ENCODE data around the gene SSTR4. TPM values are rescaled to one million over a fixed set of nuclear protein-coding genes. Genes with fewer than 3 reads are reported as not detected.
A peak's percentile ranks its signal among the peaks of the same experiment; 100 is the strongest.

Gene SSTR4
- total RNA-seq, 2 experiments from 2014 or later = not detected

GRCh38 chr20:23036371-23036770 is 1.3 kb downstream of the SSTR4 start:
- no peak for DNase-seq
- H3K9me3 Mint-ChIP-seq = no peaks in the 10 kb centered on the region
- ChIA-PET CTCF (no interaction called here), POLR2A (no interaction called here)
- H3K4me1 Mint-ChIP-seq (ENCODE audit: low read depth) = no peaks in the 10 kb centered on the region
- no peaks in the 10 kb centered on the region for H3K36me3 Mint-ChIP-seq
- peaks cover 19% of the 10 kb centered on the region for H3K27me3 Mint-ChIP-seq
- no peak overlapping the region for H3K4me3 Mint-ChIP-seq
- intact Hi-C loops (cut with micrococcal nuclease) = no loop called here
- no peak overlapping the region for H3K27ac Mint-ChIP-seq

GRCh38 chr20:23037017-23037481 is 1.9 kb downstream of the SSTR4 start:
- no peak overlapping the region for H3K27ac Mint-ChIP-seq
- POLR2A ChIA-PET = no interaction called here
- H3K4me3 Mint-ChIP-seq = no peak overlapping the region
- no peak for DNase-seq
- H3K4me1 Mint-ChIP-seq (ENCODE audit: low read depth) = no peaks in the 10 kb centered on the region
- H3K9me3 Mint-ChIP-seq = no peaks in the 10 kb centered on the region
- CTCF ChIA-PET = no interaction called here
- intact Hi-C loops (cut with micrococcal nuclease) = no loop called here
- peaks cover 19% of the 10 kb centered on the region for H3K27me3 Mint-ChIP-seq
- no peaks in the 10 kb centered on the region for H3K36me3 Mint-ChIP-seq

GRCh38 chr20:23039136-23039875 is 4.2 kb downstream of the SSTR4 start:
- intact Hi-C loops (cut with micrococcal nuclease) = no loop called here

GRCh38 chr20:23039885-23040508 is 4.9 kb downstream of the SSTR4 start:
- Mint-ChIP-seq H3K4me1 (ENCODE audit: low read depth) (no peaks in the 10 kb centered on the region), H3K36me3 (no peaks in the 10 kb centered on the region), H3K27ac (no peak overlapping the region), H3K4me3 (no peak overlapping the region), H3K9me3 (no peaks in the 10 kb centered on the region), H3K27me3 (peaks cover 20% of the 10 kb centered on the region)
- ChIA-PET CTCF (interaction anchor here (1.2 kb wide), 1 partner anchor 11 kb away, joined by 3 read pairs; no protein-coding TSS in a partner anchor), POLR2A (no interaction called here)
- no peak for DNase-seq
- intact Hi-C loops (cut with micrococcal nuclease) = loop anchor here (10.0 kb wide), 1 partner anchor 345 kb away; no protein-coding TSS in a partner anchor

More at GRCh38 chr20:23039136-23039875, 4.2 kb downstream of the SSTR4 start:
- POLR2A ChIA-PET = no interaction called here
- no peak overlapping the region for H3K27ac Mint-ChIP-seq
- CTCF ChIA-PET = interaction anchor here (1.2 kb wide), 1 partner anchor 11 kb away, joined by 3 read pairs; no protein-coding TSS in a partner anchor
- DNase-seq = no peak
- peaks cover 20% of the 10 kb centered on the region for H3K27me3 Mint-ChIP-seq
- no peaks in the 10 kb centered on the region for H3K36me3 Mint-ChIP-seq
- no peaks in the 10 kb centered on the region for H3K9me3 Mint-ChIP-seq
- no peak overlapping the region for H3K4me3 Mint-ChIP-seq
- H3K4me1 Mint-ChIP-seq (ENCODE audit: low read depth) = no peaks in the 10 kb centered on the region

GRCh38 chr20:23042270-23042669 is 7.2 kb downstream of the SSTR4 start:
- Mint-ChIP-seq H3K4me1 (ENCODE audit: low read depth) (no peaks in the 10 kb centered on the region), H3K27me3 (peaks cover 19% of the 10 kb centered on the region)

GRCh38 chr20:23043376-23043775 is 8.3 kb downstream of the SSTR4 start:
- Mint-ChIP-seq H3K36me3 (no peaks in the 10 kb centered on the region), H3K9me3 (no peaks in the 10 kb centered on the region), H3K4me1 (ENCODE audit: low read depth) (no peaks in the 10 kb centered on the region), H3K4me3 (no peak overlapping the region), H3K27me3 (peaks cover 25% of the 10 kb centered on the region), H3K27ac (no peak overlapping the region)
- peak; percentile 12 for DNase-seq
- POLR2A ChIA-PET = no interaction called here
- CTCF ChIA-PET = interaction anchor here (0.8 to 1.5 kb wide), 6 partner anchors 37 to 351 kb away, joined by 3 to 4 read pairs (median 3); no protein-coding TSS in a partner anchor
- intact Hi-C loops (cut with micrococcal nuclease) = loop anchor here (10.0 kb wide), 1 partner anchor 349 kb away; no protein-coding TSS in a partner anchor

More at GRCh38 chr20:23042270-23042669, 7.2 kb downstream of the SSTR4 start:
- H3K4me3 Mint-ChIP-seq = no peak overlapping the region
- ChIA-PET CTCF (interaction anchor here (0.6 to 1.5 kb wide), 3 partner anchors 160 to 204 kb away, joined by 4 read pairs; no protein-coding TSS in a partner anchor), POLR2A (no interaction called here)
- no peaks in the 10 kb centered on the region for H3K9me3 Mint-ChIP-seq
- DNase-seq = no peak
- H3K36me3 Mint-ChIP-seq = no peaks in the 10 kb centered on the region
- intact Hi-C loops (cut with micrococcal nuclease) = loop anchor here (10.0 kb wide), 1 partner anchor 347 kb away; no protein-coding TSS in a partner anchor
- H3K27ac Mint-ChIP-seq = no peak overlapping the region

- H3K36me3 Mint-ChIP-seq = no peaks in the 10 kb centered on the region
- no peak for DNase-seq
- POLR2A ChIA-PET = no interaction called here
- H3K27me3 Mint-ChIP-seq = peaks cover 27% of the 10 kb centered on the region
- H3K27ac Mint-ChIP-seq = no peak overlapping the region
- H3K4me1 Mint-ChIP-seq (ENCODE audit: low read depth) = no peaks in the 10 kb centered on the region
- CTCF ChIA-PET = interaction anchor here (1.4 kb wide), 1 partner anchor 189 kb away, joined by 3 read pairs; no protein-coding TSS in a partner anchor
- no peak overlapping the region for H3K4me3 Mint-ChIP-seq
- H3K9me3 Mint-ChIP-seq = no peaks in the 10 kb centered on the region
- intact Hi-C loops (cut with micrococcal nuclease) = loop anchor here (5.0 to 10.0 kb wide), 2 partner anchors 191 to 352 kb away; no protein-coding TSS in a partner anchor
These were observed 11.3 kb downstream of the SSTR4 start for GRCh38 chr20:23046431-23046830.

GRCh38 chr20:23047001-23047737 is 12.1 kb downstream of the SSTR4 start:
- peaks cover 29% of the 10 kb centered on the region for H3K27me3 Mint-ChIP-seq
- intact Hi-C loops (cut with micrococcal nuclease) = loop anchor here (5.0 to 10.0 kb wide), 2 partner anchors 190 to 352 kb away; no protein-coding TSS in a partner anchor

GRCh38 chr20:23047738-23048214 is 12.7 kb downstream of the SSTR4 start:
- DNase-seq = peak; percentile 18
- ChIA-PET POLR2A (no interaction called here), CTCF (interaction anchor here (1.4 kb wide), 1 partner anchor 187 kb away, joined by 3 read pairs; no protein-coding TSS in a partner anchor)
- H3K27ac Mint-ChIP-seq = no peak overlapping the region
- no peaks in the 10 kb centered on the region for H3K36me3 Mint-ChIP-seq
- H3K4me1 Mint-ChIP-seq (ENCODE audit: low read depth) = no peaks in the 10 kb centered on the region
- H3K27me3 Mint-ChIP-seq = peaks cover 35% of the 10 kb centered on the region
- no peak overlapping the region for H3K4me3 Mint-ChIP-seq
- intact Hi-C loops (cut with micrococcal nuclease) = loop anchor here (5.0 to 10.0 kb wide), 2 partner anchors 190 to 353 kb away; no protein-coding TSS in a partner anchor
- no peaks in the 10 kb centered on the region for H3K9me3 Mint-ChIP-seq

More at GRCh38 chr20:23047001-23047737, 12.1 kb downstream of the SSTR4 start:
- Mint-ChIP-seq H3K4me1 (ENCODE audit: low read depth) (no peaks in the 10 kb centered on the region), H3K36me3 (no peaks in the 10 kb centered on the region), H3K27ac (no peak overlapping the region), H3K4me3 (no peak overlapping the region), H3K9me3 (no peaks in the 10 kb centered on the region)
- CTCF ChIA-PET = interaction anchor here (1.4 kb wide), 1 partner anchor 188 kb away, joined by 3 read pairs; no protein-coding TSS in a partner anchor
- POLR2A ChIA-PET = no interaction called here
- DNase-seq = no peak

GRCh38 chr20:23048283-23049200 is 13.4 kb downstream of the SSTR4 start:
- intact Hi-C loops (cut with micrococcal nuclease) = loop anchor here (5.0 to 10.0 kb wide), 2 partner anchors 189 to 354 kb away; no protein-coding TSS in a partner anchor
- Mint-ChIP-seq H3K9me3 (no peaks in the 10 kb centered on the region), H3K36me3 (no peaks in the 10 kb centered on the region), H3K27ac (no peak overlapping the region), H3K4me3 (no peak overlapping the region), H3K27me3 (peaks cover 39% of the 10 kb centered on the region), H3K4me1 (ENCODE audit: low read depth) (no peaks in the 10 kb centered on the region)
- peak; percentile 37 for DNase-seq
- ChIA-PET POLR2A (no interaction called here), CTCF (no interaction called here)
